Measurements from ENCODE around the gene DEFB131B. TPM values are rescaled to one million over a fixed set of nuclear protein-coding genes. Genes with fewer than 3 reads are reported as not detected.
A peak's percentile ranks its signal among the peaks of the same experiment; 100 is the strongest.

The DEFB131B gene
- total and polyA plus RNA-seq, 2 donors from 2014 or later: not detected

- H3K4me3 ChIP-seq (ENCODE audit: low read length in 3 of 3): peak within 1 kb of the TSS; percentile 93 to 99 (median 99)
- no peaks in the 10 kb centered on the region for H3K9me3 ChIP-seq (ENCODE audit: control insufficient read depth in 2 of 3, insufficient read depth in 1 of 3, low read length in 3 of 3)
- DNase-seq (peak; percentile 97 to 99 (median 98)), FAIRE-seq (no peak)
- H3K4me1 ChIP-seq (ENCODE audit: control insufficient read depth in 2 of 3, insufficient read depth in 2 of 3, low read depth in 1 of 3, low read length in 3 of 3): peaks cover 0 to 30% (median 12%) of the 10 kb centered on the region in 3 donors
- H3K27me3 ChIP-seq (ENCODE audit: control insufficient read depth, insufficient read depth, low read length): no peaks in the 10 kb centered on the region
- TF ChIP-seq CTCF (IDR thresholded peaks at IDR 0.05; ENCODE audit: borderline replicate concordance, extremely low read depth, insufficient read depth): no peak
- intact Hi-C loops (cut with DNase I): no loop called here
- H3K9ac ChIP-seq (ENCODE audit: low read length in 3 of 3): peak within 1 kb of the TSS; percentile 50 to 98 (median 74)
- H3K27ac ChIP-seq (ENCODE audit: low read depth in 2 of 2, low read length in 2 of 2): peak within 1 kb of the TSS; percentile 86 to 90
- no peaks in the 10 kb centered on the region for H3K36me3 ChIP-seq (ENCODE audit: control insufficient read depth in 2 of 3, insufficient read depth in 3 of 3, low read length in 3 of 3)
Observed at GRCh38 chr11:71928737-71929443, 50.6 kb downstream of the DEFB131B start, which contains the start of gene RNF121. RNF121 (plus strand) TSS chr11:71929046; CDS start chr11:71929062, 16 bp downstream.

DNA sequence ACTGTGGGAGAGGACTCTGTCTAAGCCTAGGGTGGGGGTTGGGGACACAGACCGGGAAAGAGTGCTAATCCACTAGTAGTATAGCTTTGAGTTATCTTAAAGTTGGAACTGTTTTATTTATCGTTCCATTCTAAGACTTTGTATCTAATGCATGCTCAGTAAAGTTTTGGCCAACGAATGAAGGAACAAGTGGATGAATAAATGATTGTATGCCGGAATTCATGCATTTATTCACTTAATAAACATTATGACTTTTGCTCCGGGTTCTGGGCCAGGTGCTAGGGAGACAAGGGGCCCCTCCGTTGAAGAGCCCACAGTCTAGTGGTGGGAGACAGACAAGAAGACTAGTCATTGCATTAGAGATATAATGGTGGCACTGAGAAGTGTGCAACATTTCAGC lies 51.2 kb downstream of the DEFB131B start:
- intact Hi-C loops (cut with DNase I): no loop called here

DNA sequence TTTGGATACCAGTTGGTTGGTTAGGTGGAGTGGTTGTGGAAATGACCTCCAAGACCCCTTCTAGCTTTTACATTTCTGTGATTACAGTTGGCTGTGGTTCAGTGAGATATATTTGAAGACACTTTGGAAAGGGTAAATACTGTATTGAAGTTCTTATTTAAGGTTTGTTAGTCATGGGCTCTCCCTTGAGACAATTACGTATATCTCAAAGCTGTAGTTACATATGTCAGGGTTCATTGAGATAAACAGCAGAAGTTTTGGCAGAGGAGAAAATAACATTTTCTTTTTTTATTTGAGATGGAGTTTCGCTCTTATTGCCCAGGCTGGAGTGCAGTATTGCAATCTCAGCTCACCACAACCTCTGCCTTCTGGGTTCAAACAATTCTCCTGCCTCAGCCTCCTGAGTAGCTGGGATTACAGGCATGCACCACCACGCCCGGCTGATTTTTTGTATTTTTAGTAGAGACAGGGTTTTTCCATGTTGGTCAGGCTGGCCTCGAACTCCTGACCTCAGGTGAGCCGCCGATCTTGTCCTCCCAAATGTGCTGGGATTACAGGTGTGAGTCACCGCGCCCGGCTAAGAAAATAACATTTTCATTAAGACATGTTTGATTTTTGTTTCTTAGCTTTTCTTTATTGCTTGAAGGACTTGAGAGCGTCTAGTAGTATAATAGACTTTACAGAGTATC lies 52.4 kb downstream of the DEFB131B start:
- Histone ChIP-seq H3K9ac (ENCODE audit: low read length in 3 of 3) (peak overlapping the region in 1 of 3 donors; percentile 74), H3K4me3 (ENCODE audit: low read length in 3 of 3) (peak overlapping the region in 1 of 3 donors; percentile 93)
- FAIRE-seq: no peak

More for the DNA sequence above, 51.2 kb downstream of the DEFB131B start:
- Histone ChIP-seq H3K27me3 (ENCODE audit: control insufficient read depth, insufficient read depth, low read length) (no peaks in the 10 kb centered on the region), H3K9me3 (ENCODE audit: control insufficient read depth in 2 of 3, insufficient read depth in 1 of 3, low read length in 3 of 3) (no peaks in the 10 kb centered on the region), H3K36me3 (ENCODE audit: control insufficient read depth in 2 of 3, insufficient read depth in 3 of 3, low read length in 3 of 3) (no peaks in the 10 kb centered on the region), H3K4me3 (ENCODE audit: low read length in 3 of 3) (peak overlapping the region; percentile 93 to 99 (median 99)), H3K27ac (ENCODE audit: low read depth in 2 of 2, low read length in 2 of 2) (peak overlapping the region in 1 of 2 donors; percentile 28), H3K4me1 (ENCODE audit: control insufficient read depth in 2 of 3, insufficient read depth in 2 of 3, low read depth in 1 of 3, low read length in 3 of 3) (peaks cover 0 to 36% (median 17%) of the 10 kb centered on the region in 3 donors), H3K9ac (ENCODE audit: low read length in 3 of 3) (peak overlapping the region; percentile 50 to 98 (median 74))
- DNase-seq (no peak), FAIRE-seq (no peak)
- no peak for TF ChIP-seq CTCF (IDR thresholded peaks at IDR 0.05; ENCODE audit: borderline replicate concordance, extremely low read depth, insufficient read depth)

More for the DNA sequence above, 52.4 kb downstream of the DEFB131B start:
- Histone ChIP-seq H3K27ac (ENCODE audit: low read depth in 2 of 2, low read length in 2 of 2) (no peak overlapping the region), H3K9me3 (ENCODE audit: control insufficient read depth in 2 of 3, insufficient read depth in 1 of 3, low read length in 3 of 3) (no peaks in the 10 kb centered on the region), H3K27me3 (ENCODE audit: control insufficient read depth, insufficient read depth, low read length) (no peaks in the 10 kb centered on the region), H3K36me3 (ENCODE audit: control insufficient read depth in 2 of 3, insufficient read depth in 3 of 3, low read length in 3 of 3) (no peaks in the 10 kb centered on the region), H3K4me1 (ENCODE audit: control insufficient read depth in 2 of 3, insufficient read depth in 2 of 3, low read depth in 1 of 3, low read length in 3 of 3) (peaks cover 0 to 40% (median 23%) of the 10 kb centered on the region in 3 donors)
- TF ChIP-seq CTCF (IDR thresholded peaks at IDR 0.05; ENCODE audit: borderline replicate concordance, extremely low read depth, insufficient read depth): no peak
- intact Hi-C loops (cut with DNase I): no loop called here
- no peak for DNase-seq
